B cell (primary cell): ENCODE measurements around the gene MTF1. TPM values are rescaled to one million over a fixed set of nuclear protein-coding genes. Genes with fewer than 3 reads are reported as not detected.

Experiments used
- ATAC-seq: fragments of 200-7000 bp; cut with Tn5 transposase; one replicate; pipeline ENCODE4 v1.10.0; 2021; ENCODE audit warnings: low read depth, mild to moderate bottlenecking, moderate number of reproducible peaks, moderate library complexity
- CTCF ChIA-PET: fragments of 350-600 bp; sonication (Branson Sonifier 250); formaldehyde crosslinking; loops from one replicate; lab custom pipeline; 2021; ENCODE audit warnings: antibody characterized with exemption, inconsistent platforms; lab: Charles Lee
- POLR2A ChIA-PET: fragments of 350-600 bp; sonication (Branson Sonifier 250); formaldehyde crosslinking; loops from one replicate; lab custom pipeline; 2021; ENCODE audit warnings: antibody characterized with exemption; lab: Charles Lee
- DNase-seq: peaks from one replicate; pipeline ENCODE4 v3.0.0; 2013
- H2AFZ ChIP-seq: 2 replicates; pipeline ENCODE4 v1.6.1; 2012; ENCODE audit warnings: mild to moderate bottlenecking, low read depth, low read length; ENCODE audit not compliant: insufficient read depth, poor library complexity, severe bottlenecking
- H3K27ac ChIP-seq, 2 donors: 1 replicate in 1 of 2; 2 replicates in 1 of 2; pipeline ENCODE4 v1.5.1; 2012 to 2013; ENCODE audit warnings: low read length in 2 of 2, mild to moderate bottlenecking in 2 of 2, moderate library complexity in 1 of 2
- H3K27me3 ChIP-seq, 4 experiments: fragments of 200-600 bp in 1 of 4; sonication (generic) in 1 of 4; replicated peaks in 1 of 4; 1 replicate in 2 of 4; 2 replicates in 2 of 4; pipeline versions ENCODE4 v1.6.1 to v1.7.0; 2013 to 2016; ENCODE audit warnings: low read length in 3 of 4, mild to moderate bottlenecking in 2 of 4, mixed read lengths in 1 of 4, moderate library complexity in 1 of 4; ENCODE audit not compliant: insufficient read depth in 4 of 4, control insufficient read depth in 3 of 4; ENCODE audit errors: control extremely low read depth in 1 of 4
- H3K36me3 ChIP-seq, 2 experiments: replicated peaks in 1 of 2; 1 replicate in 1 of 2; 2 replicates in 1 of 2; pipeline versions ENCODE4 v1.6.1 to v1.7.1; 2013; ENCODE audit warnings: low read length in 1 of 2; ENCODE audit not compliant: insufficient read depth in 2 of 2, control insufficient read depth in 1 of 2; ENCODE audit errors: control extremely low read depth in 1 of 2, extremely low read depth in 1 of 2
- H3K4me1 ChIP-seq, 2 donors: fragments of 200-600 bp in 1 of 2; sonication (generic) in 1 of 2; 1 replicate in 1 of 2; 2 replicates in 1 of 2; pipeline versions ENCODE4 v1.5.1 to v1.6.1; 2013 to 2017; ENCODE audit warnings: low read length in 2 of 2; ENCODE audit not compliant: control insufficient read depth in 2 of 2, insufficient read depth in 2 of 2
- H3K4me2 ChIP-seq: replicated peaks from 2 replicates; pipeline ENCODE3; 2012; ENCODE audit warnings: mild to moderate bottlenecking, low read depth, low read length; ENCODE audit not compliant: poor library complexity, severe bottlenecking
- H3K4me3 ChIP-seq, 5 experiments: fragments of 200-600 bp in 1 of 5; sonication (generic) in 1 of 5; 1 replicate in 3 of 5; 2 replicates in 2 of 5; pipeline versions ENCODE4 v1.5.1 to v1.7.0; 2011 to 2016; ENCODE audit warnings: low read length in 4 of 5, mild to moderate bottlenecking in 4 of 5, low read depth in 2 of 5, control low read depth in 1 of 5, moderate library complexity in 1 of 5; ENCODE audit not compliant: insufficient read depth in 1 of 5; ENCODE audit errors: control extremely low read depth in 1 of 5, extremely low read depth in 1 of 5
- H3K79me2 ChIP-seq: fragments of 200-600 bp; sonication (generic); one replicate; pipeline ENCODE4 v1.6.0; 2016; ENCODE audit warnings: low read length; ENCODE audit not compliant: control insufficient read depth, insufficient read depth
- H3K9ac ChIP-seq: fragments of 200-600 bp; sonication (generic); 2 replicates; pipeline ENCODE4 v1.6.1; 2017; ENCODE audit warnings: mild to moderate bottlenecking, low read length, moderate library complexity
- H3K9me3 ChIP-seq, 3 donors: one replicate each; pipeline versions ENCODE4 v1.6.1 to v1.7.1; 2013; ENCODE audit warnings: low read length in 2 of 3; ENCODE audit not compliant: control insufficient read depth in 2 of 3, insufficient read depth in 1 of 3; ENCODE audit errors: control extremely low read depth in 1 of 3
- H4K20me1 ChIP-seq: 2 replicates; pipeline ENCODE4 v1.6.0; 2012; ENCODE audit warnings: mild to moderate bottlenecking, low read length; ENCODE audit not compliant: insufficient read depth, control insufficient read depth, poor library complexity, severe bottlenecking
- H3K27ac Mint-ChIP-seq: one replicate; pipeline ENCODE4 v1.8.0; 2021; ENCODE audit warnings: mixed read lengths
- H3K27me3 Mint-ChIP-seq: one replicate; pipeline ENCODE4 v1.8.0; 2021; ENCODE audit warnings: mixed read lengths
- H3K4me1 Mint-ChIP-seq: one replicate; pipeline ENCODE4 v1.8.0; 2021; ENCODE audit warnings: mixed read lengths
- H3K4me3 Mint-ChIP-seq: one replicate; pipeline ENCODE4 v1.8.0; 2021; ENCODE audit warnings: mixed read lengths
- H3K9me3 Mint-ChIP-seq: one replicate; pipeline ENCODE4 v1.8.0; 2022; ENCODE audit warnings: mixed read lengths; ENCODE audit not compliant: insufficient read depth
- CTCF ChIP-seq: fragments of 200-600 bp; IDR thresholded peaks from one replicate; pipeline ENCODE4 v1.8.0; 2022; ENCODE audit warnings: antibody characterized with exemption, mild to moderate bottlenecking
- EZH2 ChIP-seq: IDR thresholded peaks from 2 replicates; pipeline ENCODE4 v1.6.1; 2012; ENCODE audit warnings: borderline replicate concordance, low read depth, mild to moderate bottlenecking, moderate library complexity, low read length; ENCODE audit not compliant: insufficient read depth, poor library complexity, severe bottlenecking
- whole genome bisulfite sequencing: methylation state at CpG from one replicate; pipeline ENCODE4 v1.1.5; 2013; ENCODE audit warnings: missing lambda C conversion rate; ENCODE audit not compliant: insufficient coverage; 5-methylcytosine and 5-hydroxymethylcytosine counted together
- intact Hi-C: fragments of 100-400 bp; cut with micrococcal nuclease; formaldehyde crosslinking; loops from one replicate; pipeline ENCODE4 v1.10.0; 2022
- polyA plus RNA-seq: library from polyadenylated mRNA; depleted of rRNA; stranded (reverse); fragments of >200 nt; gene quantifications from 2 replicates; pipeline ENCODE4 v1.2.3, GENCODE V29; 2012
- total RNA-seq, 2 donors: library from RNA; stranded (reverse); fragments of 120-200 nt in 1 of 2; gene quantifications; 1 replicate in 1 of 2; 2 replicates in 1 of 2; pipeline versions ENCODE4 v1.2.3 to v1.2.4, GENCODE V29; 2013 to 2022

Gene MTF1
- total and polyA plus RNA-seq, 2 donors (not counting 1 experiment from before 2014, with no cell fraction given), result 6.2 to 36.7 TPM

GRCh38 chr1:37802439-37802838, 57.0 kb downstream of the MTF1 start:
- CTCF ChIA-PET, result no interaction called here
- H3K4me2 ChIP-seq, result no peak overlapping the region
- Mint-ChIP-seq H3K27ac (no peak overlapping the region), H3K4me3 (no peak overlapping the region), H3K27me3 (no peaks in the 10 kb centered on the region), H3K4me1 (peaks cover 18% of the 10 kb centered on the region), H3K9me3 (no peaks in the 10 kb centered on the region)
- peaks cover 25% of the 10 kb centered on the region for H4K20me1 ChIP-seq
- POLR2A ChIA-PET, result no interaction called here
- 100% methylated on average over 1 of the region's 1 CpG for WGBS
- H3K36me3 ChIP-seq, result peaks cover 0 to 64% of the 10 kb centered on the region in 2 experiments
- no peak overlapping the region for H3K9ac ChIP-seq
- peaks cover 8 to 14% of the 10 kb centered on the region in 2 donors for H3K4me1 ChIP-seq
- DNase-seq (no peak), ATAC-seq (no peak)
- H3K4me3 ChIP-seq, result no peak overlapping the region
- no peak overlapping the region for H3K27ac ChIP-seq
- intact Hi-C loops, result no loop called here
- H3K9me3 ChIP-seq, result no peaks in the 10 kb centered on the region
- no peak for TF ChIP-seq EZH2
- no peak for TF ChIP-seq CTCF
- H3K79me2 ChIP-seq, result peaks cover 8% of the 10 kb centered on the region
- no peak overlapping the region for H2AFZ ChIP-seq
- no peaks in the 10 kb centered on the region for H3K27me3 ChIP-seq

- DNase-seq, result no peak
- Mint-ChIP-seq H3K27me3 (no peaks in the 10 kb centered on the region), H3K4me1 (peaks cover 16% of the 10 kb centered on the region), H3K4me3 (no peak overlapping the region), H3K27ac (no peak overlapping the region), H3K9me3 (no peaks in the 10 kb centered on the region)
- Histone ChIP-seq H3K27me3 (peaks cover 0 to 9% (median 0%) of the 10 kb centered on the region in 4 experiments), H2AFZ (no peak overlapping the region), H3K79me2 (no peaks in the 10 kb centered on the region), H3K9me3 (no peaks in the 10 kb centered on the region), H3K36me3 (peaks cover 0 to 25% of the 10 kb centered on the region in 2 experiments), H3K27ac (no peak overlapping the region), H3K9ac (no peak overlapping the region), H3K4me2 (no peak overlapping the region), H3K4me1 (peaks cover 15 to 18% of the 10 kb centered on the region in 2 donors), H4K20me1 (peaks cover 11% of the 10 kb centered on the region), H3K4me3 (no peak overlapping the region)
- ChIA-PET CTCF (interaction anchor here (0.7 kb wide), 1 partner anchor 1038 kb away, joined by 3 read pairs; no protein-coding TSS in a partner anchor), POLR2A (interaction anchor here (1.4 kb wide), 1 partner anchor 10 kb away, joined by 5 read pairs; the partner anchor contains the start of genes C1orf122 and YRDC)
- ATAC-seq, result no peak
- TF ChIP-seq CTCF, result no peak
- no peak for TF ChIP-seq EZH2
- 93% methylated on average over 2 of the region's 3 CpGs for WGBS
- intact Hi-C loops, result no loop called here
Measured at GRCh38 chr1:37797750-37798345, 61.5 kb downstream of the MTF1 start.
